Measurements from ENCODE around the gene LMNTD1.

DNA sequence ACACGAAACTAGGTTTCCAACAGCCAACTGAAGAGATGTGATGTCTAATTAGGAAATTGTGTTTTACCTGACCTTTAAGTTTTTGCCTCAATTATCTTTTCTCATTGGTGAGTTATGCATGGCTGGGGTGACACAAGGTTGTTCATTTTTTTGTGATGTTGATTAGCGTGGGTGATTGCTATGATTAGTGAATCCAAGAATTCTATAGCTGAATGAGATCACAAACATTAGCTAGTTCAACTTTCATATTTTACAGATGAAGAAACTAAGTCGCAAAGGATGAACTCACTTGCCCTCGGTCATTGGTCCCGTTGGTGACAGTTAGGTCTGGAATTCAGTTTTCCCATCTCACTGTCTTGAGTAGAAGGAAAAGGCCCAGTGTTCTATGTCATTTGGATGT is 32.6 kb upstream of the LMNTD1 start:
- TF ChIP-seq, protein P1, sequence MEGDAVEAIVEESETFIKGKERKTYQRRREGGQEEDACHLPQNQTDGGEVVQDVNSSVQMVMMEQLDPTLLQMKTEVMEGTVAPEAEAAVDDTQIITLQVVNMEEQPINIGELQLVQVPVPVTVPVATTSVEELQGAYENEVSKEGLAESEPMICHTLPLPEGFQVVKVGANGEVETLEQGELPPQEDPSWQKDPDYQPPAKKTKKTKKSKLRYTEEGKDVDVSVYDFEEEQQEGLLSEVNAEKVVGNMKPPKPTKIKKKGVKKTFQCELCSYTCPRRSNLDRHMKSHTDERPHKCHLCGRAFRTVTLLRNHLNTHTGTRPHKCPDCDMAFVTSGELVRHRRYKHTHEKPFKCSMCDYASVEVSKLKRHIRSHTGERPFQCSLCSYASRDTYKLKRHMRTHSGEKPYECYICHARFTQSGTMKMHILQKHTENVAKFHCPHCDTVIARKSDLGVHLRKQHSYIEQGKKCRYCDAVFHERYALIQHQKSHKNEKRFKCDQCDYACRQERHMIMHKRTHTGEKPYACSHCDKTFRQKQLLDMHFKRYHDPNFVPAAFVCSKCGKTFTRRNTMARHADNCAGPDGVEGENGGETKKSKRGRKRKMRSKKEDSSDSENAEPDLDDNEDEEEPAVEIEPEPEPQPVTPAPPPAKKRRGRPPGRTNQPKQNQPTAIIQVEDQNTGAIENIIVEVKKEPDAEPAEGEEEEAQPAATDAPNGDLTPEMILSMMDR (conservative IDR thresholded peaks at IDR 0.05; ENCODE audit: low read length) = no peak
- TF ChIP-seq EZH2phosphoT487 (IDR thresholded peaks at IDR 0.05; ENCODE audit: borderline replicate concordance, low read depth, low read length) = no peak
